Liver (tissue), 9 donors: Measurements from ENCODE around the gene KIF3C. TPM values are rescaled to one million over a fixed set of nuclear protein-coding genes. Genes with fewer than 3 reads are reported as not detected.

ENCODE experiments used
- DNase-seq: peaks from one replicate; pipeline ENCODE4 v3.0.0-alpha.2; 2017; ENCODE audit warnings: low spot score
- H3K27ac ChIP-seq, 2 donors: one replicate each; pipeline ENCODE4 v1.7.0; 2013; ENCODE audit warnings: inconsistent platforms in 2 of 2, low read length in 2 of 2, control low read depth in 1 of 2, low read depth in 1 of 2, mild to moderate bottlenecking in 1 of 2
- H3K27me3 ChIP-seq, 4 donors: one replicate each; pipeline versions ENCODE4 v1.6.1 to v1.7.0; 2013; ENCODE audit warnings: low read length in 3 of 4, inconsistent platforms in 1 of 4, mild to moderate bottlenecking in 1 of 4, moderate library complexity in 1 of 4; ENCODE audit not compliant: control insufficient read depth in 4 of 4, insufficient read depth in 4 of 4
- H3K36me3 ChIP-seq, 4 donors: one replicate each; pipeline versions ENCODE4 v1.6.1 to v1.7.0; 2013; ENCODE audit warnings: low read length in 3 of 4, mild to moderate bottlenecking in 3 of 4, low read depth in 1 of 4, moderate library complexity in 1 of 4; ENCODE audit not compliant: control insufficient read depth in 4 of 4, insufficient read depth in 3 of 4
- H3K4me1 ChIP-seq, 4 donors: one replicate each; pipeline versions ENCODE4 v1.6.1 to v1.7.0; 2013; ENCODE audit warnings: low read length in 3 of 4, mild to moderate bottlenecking in 3 of 4, moderate library complexity in 1 of 4; ENCODE audit not compliant: control insufficient read depth in 4 of 4, insufficient read depth in 4 of 4
- H3K4me3 ChIP-seq, 3 donors: one replicate each; pipeline versions ENCODE4 v1.6.1 to v1.7.0; 2013; ENCODE audit warnings: low read length in 3 of 3, control low read depth in 1 of 3, low read depth in 1 of 3, mild to moderate bottlenecking in 1 of 3
- H3K9ac ChIP-seq, 2 donors: one replicate each; pipeline ENCODE4 v1.7.0; 2013; ENCODE audit warnings: low read length in 2 of 2, mild to moderate bottlenecking in 2 of 2, moderate library complexity in 2 of 2, control low read depth in 1 of 2, low read depth in 1 of 2
- H3K9me3 ChIP-seq, 4 donors: one replicate each; pipeline versions ENCODE4 v1.6.1 to v1.7.0; 2013; ENCODE audit warnings: low read length in 3 of 4; ENCODE audit not compliant: control insufficient read depth in 4 of 4
- EGR1 ChIP-seq, 2 donors: IDR thresholded peaks; 2 replicates each; pipeline ENCODE4 v1.6.1; 2016 to 2018; ENCODE audit warnings: antibody characterized with exemption in 2 of 2, low read depth in 2 of 2
- FOXA1 ChIP-seq: IDR thresholded peaks from 2 replicates; pipeline ENCODE4 v1.6.1; 2016; ENCODE audit warnings: antibody characterized with exemption
- FOXA2 ChIP-seq: IDR thresholded peaks from 2 replicates; pipeline ENCODE4 v1.6.1; 2016; ENCODE audit warnings: antibody characterized with exemption
- GABPA ChIP-seq, 2 donors: IDR thresholded peaks in 1 of 2; conservative IDR thresholded peaks in 1 of 2; 2 replicates each; pipeline ENCODE4 v1.6.1; 2016; ENCODE audit warnings: antibody characterized with exemption in 2 of 2, mild to moderate bottlenecking in 1 of 2, moderate library complexity in 1 of 2
- HNF4A ChIP-seq, 2 donors: conservative IDR thresholded peaks; 2 replicates each; pipeline ENCODE4 v1.6.1; 2016; ENCODE audit warnings: antibody characterized with exemption in 2 of 2, mild to moderate bottlenecking in 2 of 2
- HNF4G ChIP-seq: IDR thresholded peaks from 2 replicates; pipeline ENCODE4 v1.6.1; 2016; ENCODE audit warnings: antibody characterized with exemption
- JUND ChIP-seq, 2 donors: IDR thresholded peaks; 2 replicates each; pipeline ENCODE4 v1.6.1; 2016; ENCODE audit warnings: antibody characterized with exemption in 2 of 2
- NR2F2 ChIP-seq: IDR thresholded peaks from 2 replicates; pipeline ENCODE4 v1.6.1; 2016; ENCODE audit warnings: antibody characterized with exemption
- RAD21 ChIP-seq, 2 donors: IDR thresholded peaks; 2 replicates each; pipeline ENCODE4 v1.6.1; 2016; ENCODE audit warnings: antibody characterized with exemption in 2 of 2, mild to moderate bottlenecking in 2 of 2
- RXRA ChIP-seq, 2 donors: IDR thresholded peaks; 2 replicates each; pipeline ENCODE4 v1.6.1; 2017 to 2018; ENCODE audit warnings: antibody characterized with exemption in 2 of 2, mild to moderate bottlenecking in 1 of 2
- SP1 ChIP-seq: IDR thresholded peaks from 2 replicates; pipeline ENCODE4 v1.6.1; 2018; ENCODE audit warnings: antibody characterized with exemption, mild to moderate bottlenecking
- TAF1 ChIP-seq: conservative IDR thresholded peaks from 2 replicates; pipeline ENCODE4 v1.6.1; 2016; ENCODE audit warnings: antibody characterized with exemption, mild to moderate bottlenecking
- WGBS: extraction: QIAGEN DNeasy Blood & Tissue Kit; methylation state at CpG from one replicate; pipeline ENCODE4 v1.1.7; 2013; 5-methylcytosine and 5-hydroxymethylcytosine counted together
- polyA plus RNA-seq, 2 donors: library from polyadenylated mRNA; stranded (reverse) in 1 of 2; unstranded in 1 of 2; fragments of 200-250 nt in 1 of 2; fragments of >200 nt in 1 of 2; fragmentation: Nextera tagmentation in 1 of 2; extraction: Ambion mirVana in 1 of 2; gene quantifications; one replicate each; pipeline versions ENCODE4 v1.2.1 to v1.2.3, GENCODE V29; 2013 to 2015
- total RNA-seq, 2 donors: library from RNA; depleted of rRNA; stranded (reverse); fragments of >200 nt; gene quantifications; one replicate each; pipeline ENCODE4 v1.2.3, GENCODE V29; 2014
- TF ChIP-seq, protein P1 (sequence below): IDR thresholded peaks from 2 replicates; pipeline ENCODE4 v1.6.1; 2016; ENCODE audit warnings: antibody characterized with exemption
- TF ChIP-seq, protein P2 (sequence below): IDR thresholded peaks from 2 replicates; pipeline ENCODE4 v1.6.1; 2016; ENCODE audit warnings: antibody characterized with exemption
- TF ChIP-seq, protein P3 (sequence below): IDR thresholded peaks from 2 replicates; pipeline ENCODE4 v1.6.1; 2016; ENCODE audit warnings: antibody characterized with exemption
- TF ChIP-seq, protein P4 (sequence below): fragments of 150-350 bp; IDR thresholded peaks from 2 replicates; pipeline ENCODE4 v1.5.1; 2017; ENCODE audit warnings: improper control_type of control experiment, low read depth, low read length; ENCODE audit not compliant: missing input control
- TF ChIP-seq, protein P5 (sequence below): IDR thresholded peaks from 2 replicates; pipeline ENCODE4 v1.6.1; 2016; ENCODE audit warnings: antibody characterized with exemption, mild to moderate bottlenecking
- donor health status: healthy.
- donor health status: healthy.
- donor health status: healthy.
- donor health status: healthy.
- donor health status: healthy.

The KIF3C gene
- total and polyA plus RNA-seq, 4 donors, result 0.26 to 0.93 (median 0.67) TPM

DNA sequence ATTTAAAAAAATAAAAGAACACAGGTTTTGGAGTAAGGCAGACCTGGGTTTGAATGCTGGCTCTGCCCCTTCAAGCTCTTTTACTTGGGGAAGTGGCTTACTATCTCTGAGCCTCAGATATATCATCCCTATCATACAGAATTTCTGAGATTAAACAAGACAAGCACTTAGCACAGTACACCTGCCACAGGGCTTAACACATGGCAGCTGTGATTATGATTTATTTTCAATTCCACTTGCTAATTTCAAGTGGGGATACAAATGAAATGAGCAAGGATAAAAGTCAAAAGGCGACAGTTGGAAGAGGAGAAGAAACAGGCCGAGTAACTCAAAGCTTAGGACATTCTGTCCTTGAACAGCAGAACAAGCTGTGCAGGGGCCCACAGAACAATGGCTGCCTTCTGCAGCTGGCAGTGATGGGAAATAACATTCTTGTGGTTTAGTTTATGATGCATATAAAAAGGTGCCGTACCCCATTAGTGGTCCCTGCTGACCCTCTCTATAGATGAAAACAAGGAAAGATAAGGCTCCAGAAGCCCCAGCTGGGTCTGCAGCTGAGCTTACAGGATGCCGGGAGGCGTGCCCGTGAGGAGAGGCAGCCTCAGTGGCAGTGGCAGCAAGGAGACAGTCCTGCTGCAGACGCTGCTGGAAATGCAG, 45.3 kb downstream of the KIF3C start:
- 90% methylated on average over 7 of the region's 7 CpGs for WGBS
- no peak for DNase-seq
- H3K27ac ChIP-seq, result no peak overlapping the region

DNA sequence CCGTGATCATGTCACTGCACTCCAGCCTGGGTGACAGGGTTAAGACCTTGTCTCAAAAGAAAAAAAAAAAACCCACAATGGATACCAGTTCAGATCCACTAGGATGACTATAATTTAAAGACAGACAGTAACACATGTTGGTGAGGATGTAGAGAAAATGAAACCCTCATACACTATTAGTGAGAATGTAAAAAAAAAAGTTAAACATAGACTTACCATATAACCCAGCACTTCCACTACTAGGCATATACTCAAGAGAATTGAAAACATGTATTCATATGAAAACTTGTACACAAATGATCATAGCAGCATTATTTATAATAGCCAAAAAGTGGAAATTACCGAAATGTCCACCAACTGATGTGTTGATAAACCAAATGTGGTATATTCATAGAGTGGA, 48.7 kb downstream of the KIF3C start:
- H3K9ac ChIP-seq, result no peak overlapping the region
- TF ChIP-seq, protein P1, sequence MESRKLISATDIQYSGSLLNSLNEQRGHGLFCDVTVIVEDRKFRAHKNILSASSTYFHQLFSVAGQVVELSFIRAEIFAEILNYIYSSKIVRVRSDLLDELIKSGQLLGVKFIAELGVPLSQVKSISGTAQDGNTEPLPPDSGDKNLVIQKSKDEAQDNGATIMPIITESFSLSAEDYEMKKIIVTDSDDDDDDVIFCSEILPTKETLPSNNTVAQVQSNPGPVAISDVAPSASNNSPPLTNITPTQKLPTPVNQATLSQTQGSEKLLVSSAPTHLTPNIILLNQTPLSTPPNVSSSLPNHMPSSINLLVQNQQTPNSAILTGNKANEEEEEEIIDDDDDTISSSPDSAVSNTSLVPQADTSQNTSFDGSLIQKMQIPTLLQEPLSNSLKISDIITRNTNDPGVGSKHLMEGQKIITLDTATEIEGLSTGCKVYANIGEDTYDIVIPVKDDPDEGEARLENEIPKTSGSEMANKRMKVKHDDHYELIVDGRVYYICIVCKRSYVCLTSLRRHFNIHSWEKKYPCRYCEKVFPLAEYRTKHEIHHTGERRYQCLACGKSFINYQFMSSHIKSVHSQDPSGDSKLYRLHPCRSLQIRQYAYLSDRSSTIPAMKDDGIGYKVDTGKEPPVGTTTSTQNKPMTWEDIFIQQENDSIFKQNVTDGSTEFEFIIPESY, result no peak
- TF ChIP-seq, protein P2, sequence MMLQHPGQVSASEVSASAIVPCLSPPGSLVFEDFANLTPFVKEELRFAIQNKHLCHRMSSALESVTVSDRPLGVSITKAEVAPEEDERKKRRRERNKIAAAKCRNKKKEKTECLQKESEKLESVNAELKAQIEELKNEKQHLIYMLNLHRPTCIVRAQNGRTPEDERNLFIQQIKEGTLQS, result no peak
- no peak for TF ChIP-seq SP1
- TF ChIP-seq FOXA1, result no peak
- no peak for TF ChIP-seq NR2F2
- TF ChIP-seq HNF4A (conservative IDR thresholded peaks at IDR 0.05), result no peak
- no peak for TF ChIP-seq TAF1
- no peak for TF ChIP-seq RXRA (IDR thresholded peaks at IDR 0.05)
- no peak for TF ChIP-seq FOXA2
- no peak for TF ChIP-seq HNF4G
- TF ChIP-seq, protein P3, sequence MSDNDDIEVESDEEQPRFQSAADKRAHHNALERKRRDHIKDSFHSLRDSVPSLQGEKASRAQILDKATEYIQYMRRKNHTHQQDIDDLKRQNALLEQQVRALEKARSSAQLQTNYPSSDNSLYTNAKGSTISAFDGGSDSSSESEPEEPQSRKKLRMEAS, result no peak
- TF ChIP-seq RAD21 (IDR thresholded peaks at IDR 0.05), result no peak
- TF ChIP-seq, protein P4, sequence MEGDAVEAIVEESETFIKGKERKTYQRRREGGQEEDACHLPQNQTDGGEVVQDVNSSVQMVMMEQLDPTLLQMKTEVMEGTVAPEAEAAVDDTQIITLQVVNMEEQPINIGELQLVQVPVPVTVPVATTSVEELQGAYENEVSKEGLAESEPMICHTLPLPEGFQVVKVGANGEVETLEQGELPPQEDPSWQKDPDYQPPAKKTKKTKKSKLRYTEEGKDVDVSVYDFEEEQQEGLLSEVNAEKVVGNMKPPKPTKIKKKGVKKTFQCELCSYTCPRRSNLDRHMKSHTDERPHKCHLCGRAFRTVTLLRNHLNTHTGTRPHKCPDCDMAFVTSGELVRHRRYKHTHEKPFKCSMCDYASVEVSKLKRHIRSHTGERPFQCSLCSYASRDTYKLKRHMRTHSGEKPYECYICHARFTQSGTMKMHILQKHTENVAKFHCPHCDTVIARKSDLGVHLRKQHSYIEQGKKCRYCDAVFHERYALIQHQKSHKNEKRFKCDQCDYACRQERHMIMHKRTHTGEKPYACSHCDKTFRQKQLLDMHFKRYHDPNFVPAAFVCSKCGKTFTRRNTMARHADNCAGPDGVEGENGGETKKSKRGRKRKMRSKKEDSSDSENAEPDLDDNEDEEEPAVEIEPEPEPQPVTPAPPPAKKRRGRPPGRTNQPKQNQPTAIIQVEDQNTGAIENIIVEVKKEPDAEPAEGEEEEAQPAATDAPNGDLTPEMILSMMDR, result no peak
- TF ChIP-seq, protein P5, sequence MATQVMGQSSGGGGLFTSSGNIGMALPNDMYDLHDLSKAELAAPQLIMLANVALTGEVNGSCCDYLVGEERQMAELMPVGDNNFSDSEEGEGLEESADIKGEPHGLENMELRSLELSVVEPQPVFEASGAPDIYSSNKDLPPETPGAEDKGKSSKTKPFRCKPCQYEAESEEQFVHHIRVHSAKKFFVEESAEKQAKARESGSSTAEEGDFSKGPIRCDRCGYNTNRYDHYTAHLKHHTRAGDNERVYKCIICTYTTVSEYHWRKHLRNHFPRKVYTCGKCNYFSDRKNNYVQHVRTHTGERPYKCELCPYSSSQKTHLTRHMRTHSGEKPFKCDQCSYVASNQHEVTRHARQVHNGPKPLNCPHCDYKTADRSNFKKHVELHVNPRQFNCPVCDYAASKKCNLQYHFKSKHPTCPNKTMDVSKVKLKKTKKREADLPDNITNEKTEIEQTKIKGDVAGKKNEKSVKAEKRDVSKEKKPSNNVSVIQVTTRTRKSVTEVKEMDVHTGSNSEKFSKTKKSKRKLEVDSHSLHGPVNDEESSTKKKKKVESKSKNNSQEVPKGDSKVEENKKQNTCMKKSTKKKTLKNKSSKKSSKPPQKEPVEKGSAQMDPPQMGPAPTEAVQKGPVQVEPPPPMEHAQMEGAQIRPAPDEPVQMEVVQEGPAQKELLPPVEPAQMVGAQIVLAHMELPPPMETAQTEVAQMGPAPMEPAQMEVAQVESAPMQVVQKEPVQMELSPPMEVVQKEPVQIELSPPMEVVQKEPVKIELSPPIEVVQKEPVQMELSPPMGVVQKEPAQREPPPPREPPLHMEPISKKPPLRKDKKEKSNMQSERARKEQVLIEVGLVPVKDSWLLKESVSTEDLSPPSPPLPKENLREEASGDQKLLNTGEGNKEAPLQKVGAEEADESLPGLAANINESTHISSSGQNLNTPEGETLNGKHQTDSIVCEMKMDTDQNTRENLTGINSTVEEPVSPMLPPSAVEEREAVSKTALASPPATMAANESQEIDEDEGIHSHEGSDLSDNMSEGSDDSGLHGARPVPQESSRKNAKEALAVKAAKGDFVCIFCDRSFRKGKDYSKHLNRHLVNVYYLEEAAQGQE, result no peak
- no peak overlapping the region for H3K27ac ChIP-seq
- WGBS, result 82% methylated on average over 2 of the region's 2 CpGs
- H3K4me3 ChIP-seq, result no peak overlapping the region
- no peaks in the 10 kb centered on the region for H3K27me3 ChIP-seq
- no peaks in the 10 kb centered on the region for H3K4me1 ChIP-seq
- DNase-seq, result no peak
- H3K36me3 ChIP-seq, result no peaks in the 10 kb centered on the region
- H3K9me3 ChIP-seq, result no peaks in the 10 kb centered on the region

More for the DNA sequence above, 45.3 kb downstream of the KIF3C start:
- Histone ChIP-seq H3K36me3 (no peaks in the 10 kb centered on the region), H3K4me3 (no peak overlapping the region), H3K9me3 (no peaks in the 10 kb centered on the region), H3K9ac (no peak overlapping the region), H3K4me1 (no peaks in the 10 kb centered on the region), H3K27me3 (no peaks in the 10 kb centered on the region)
- TF ChIP-seq JUND (IDR thresholded peaks at IDR 0.05) (no peak), GABPA (IDR thresholded peaks at IDR 0.05 in 1 of 2, conservative IDR thresholded peaks at IDR 0.05 in 1 of 2) (no peak), TAF1 (no peak), EGR1 (IDR thresholded peaks at IDR 0.05; ENCODE audit: low read depth in 2 of 2) (no peak), RXRA (IDR thresholded peaks at IDR 0.05) (no peak)
- TF ChIP-seq, protein P4, result no peak
